Endothelial cell of umbilical vein (primary cell): ENCODE measurements around the gene CNTN2. TPM values are rescaled to one million over a fixed set of nuclear protein-coding genes. Genes with fewer than 3 reads are reported as not detected.

ENCODE experiments used
- BruUV-seq: library from RNA; stranded (reverse); fragments of 400-500 nt; replicated peaks from 2 replicates; lab custom pipeline; 2021; lab: Mats Ljungman, UMichigan
- CTCF ChIA-PET: fragments of 300-600, 350-600 bp; sonication (Branson Sonifier 250); formaldehyde crosslinking; loops from one replicate; lab custom pipeline; 2021; ENCODE audit warnings: antibody characterized with exemption, inconsistent platforms; lab: Charles Lee
- POLR2A ChIA-PET: fragments of 300-600, 350-600 bp; sonication (Branson Sonifier 250); formaldehyde crosslinking; loops from one replicate; lab custom pipeline; 2021; ENCODE audit warnings: antibody characterized with exemption, inconsistent platforms; lab: Charles Lee
- DNase-seq: peaks from one replicate; pipeline ENCODE4 v3.0.0-alpha.2; 2011; ENCODE audit warnings: low read depth, low spot score
- FAIRE-seq: peaks from 2 replicates; lab custom pipeline; 2011; peaks lifted over from hg19 to GRCh38; lab: Jason Lieb, UNC
- H2AFZ ChIP-seq: 2 replicates; pipeline ENCODE4 v1.6.0; 2012; ENCODE audit warnings: low read depth, low read length, control low read depth, inconsistent platforms
- H3K27ac ChIP-seq: 2 replicates; pipeline ENCODE4 v1.5.1; 2011; ENCODE audit warnings: low read depth, mild to moderate bottlenecking, control low read depth, low read length, moderate library complexity; ENCODE audit not compliant: insufficient read depth
- H3K27me3 ChIP-seq, 2 experiments: 2 replicates each; pipeline versions ENCODE4 v1.6.0 to v1.6.1; 2011; ENCODE audit warnings: low read length in 2 of 2, mixed read lengths in 1 of 2; ENCODE audit not compliant: control insufficient read depth in 2 of 2, insufficient read depth in 2 of 2
- H3K36me3 ChIP-seq, 2 experiments: 2 replicates in 1 of 2; 3 replicates in 1 of 2; pipeline ENCODE4 v1.5.1; 2011; ENCODE audit warnings: low read length in 2 of 2, mild to moderate bottlenecking in 1 of 2, moderate library complexity in 1 of 2; ENCODE audit not compliant: control insufficient read depth in 2 of 2, insufficient read depth in 2 of 2; ENCODE audit errors: extremely low read depth in 1 of 2
- H3K4me1 ChIP-seq: 3 replicates; pipeline ENCODE4 v1.5.1; 2011; ENCODE audit warnings: mild to moderate bottlenecking, low read length; ENCODE audit not compliant: control insufficient read depth, insufficient read depth; ENCODE audit errors: extremely low read depth
- H3K4me2 ChIP-seq: 2 replicates; pipeline ENCODE4 v1.6.1; 2011; ENCODE audit warnings: low read length, control low read depth, mixed read lengths; ENCODE audit not compliant: insufficient read depth
- H3K4me3 ChIP-seq, 3 experiments: fragments of 200-600 bp in 1 of 3; sonication (generic), shearing (Covaris generic) in 1 of 3; replicated peaks in 1 of 3; 2 replicates each; pipeline ENCODE4 v1.5.1; 2011 to 2016; ENCODE audit warnings: control low read depth in 3 of 3, low read length in 3 of 3, mild to moderate bottlenecking in 2 of 3, inconsistent platforms in 1 of 3, low read depth in 1 of 3, moderate library complexity in 1 of 3; ENCODE audit not compliant: insufficient read depth in 1 of 3
- H3K79me2 ChIP-seq: 2 replicates; pipeline ENCODE4 v1.6.0; 2012; ENCODE audit warnings: low read length, inconsistent platforms; ENCODE audit not compliant: control insufficient read depth, insufficient read depth
- H3K9ac ChIP-seq: replicated peaks from 2 replicates; pipeline ENCODE3; 2011; ENCODE audit warnings: low read length, control low read depth; ENCODE audit not compliant: insufficient read depth; ENCODE audit errors: extremely low read depth
- H3K9me1 ChIP-seq: replicated peaks from 3 replicates; pipeline ENCODE4 v1.6.0; 2011; ENCODE audit warnings: mild to moderate bottlenecking, low read length; ENCODE audit not compliant: control insufficient read depth, insufficient read depth; ENCODE audit errors: extremely low read depth
- H3K9me3 ChIP-seq: replicated peaks from 2 replicates; pipeline ENCODE4 v1.5.1; 2012; ENCODE audit warnings: low read length, inconsistent platforms; ENCODE audit not compliant: control insufficient read depth, insufficient read depth
- H4K20me1 ChIP-seq: replicated peaks from 2 replicates; pipeline ENCODE3; 2011; ENCODE audit warnings: mild to moderate bottlenecking, low read length; ENCODE audit not compliant: control insufficient read depth, insufficient read depth; ENCODE audit errors: extremely low read depth
- EZH2 ChIP-seq: IDR thresholded peaks from 2 replicates; pipeline ENCODE4 v1.6.1; 2012; ENCODE audit warnings: borderline replicate concordance, low read depth, mild to moderate bottlenecking, moderate library complexity, low read length, inconsistent platforms; ENCODE audit not compliant: severe bottlenecking
- FOS ChIP-seq: IDR thresholded peaks from 2 replicates; pipeline ENCODE4 v1.6.1; 2011; ENCODE audit warnings: mild to moderate bottlenecking, low read length, moderate library complexity, borderline replicate concordance; ENCODE audit not compliant: insufficient read depth
- GATA2 ChIP-seq: IDR thresholded peaks from 2 replicates; pipeline ENCODE4 v1.7.0; 2011; ENCODE audit warnings: low read depth, mild to moderate bottlenecking, moderate library complexity, mixed read lengths, low read length; ENCODE audit not compliant: insufficient read length, insufficient read depth
- JUN ChIP-seq: IDR thresholded peaks from 2 replicates; pipeline ENCODE4 v1.6.1; 2011; ENCODE audit warnings: borderline replicate concordance, low read depth; ENCODE audit not compliant: insufficient read length, insufficient read depth
- MYC ChIP-seq: IDR thresholded peaks from one replicate; pipeline ENCODE4 v1.6.1; 2011; ENCODE audit warnings: mild to moderate bottlenecking, low read depth, low read length
- POLR2A ChIP-seq: IDR thresholded peaks from 2 replicates; pipeline ENCODE4 v1.6.1; 2012; ENCODE audit warnings: low read depth, mild to moderate bottlenecking, control low read depth, low read length
- POLR2AphosphoS5 ChIP-seq: IDR thresholded peaks from 2 replicates; pipeline ENCODE4 v1.6.1; 2012; ENCODE audit warnings: low read depth, mild to moderate bottlenecking, control low read depth, low read length, moderate library complexity; ENCODE audit not compliant: insufficient read depth
- dilution Hi-C: fragments of 300-500 bp; cut with MboI; formaldehyde crosslinking; loops from one replicate; pipeline ENCODE4 v1.15.0; 2019; ENCODE audit warnings: low sequenced_read_pairs; ENCODE audit not compliant: extremely low pct_ligation_motif_present
- intact Hi-C: fragments of 100-400 bp; cut with micrococcal nuclease; formaldehyde crosslinking; loops from one replicate; pipeline ENCODE4 v1.10.0; 2022
- polyA plus RNA-seq, 4 experiments: library from polyadenylated mRNA; depleted of rRNA in 3 of 4; stranded (reverse) in 3 of 4; unstranded in 1 of 4; fragments of >200 nt; gene quantifications; 2 replicates each; pipeline versions ENCODE4 v1.2.1 to v1.2.3, GENCODE V29; 2011 to 2012; ENCODE audit warnings: missing spikeins in 1 of 4
- total RNA-seq: library from RNA; stranded (reverse); gene quantifications from 2 replicates; pipeline ENCODE4 v1.2.3, GENCODE V29; 2021
- TF ChIP-seq, protein P1 (sequence below), 2 donors: IDR thresholded peaks; 1 replicate in 1 of 2; 2 replicates in 1 of 2; pipeline ENCODE4 v1.5.1; 2011; ENCODE audit warnings: low read length in 2 of 2, mild to moderate bottlenecking in 2 of 2, moderate library complexity in 2 of 2, control low read depth in 1 of 2, inconsistent platforms in 1 of 2, low read depth in 1 of 2; ENCODE audit not compliant: insufficient read depth in 1 of 2; ENCODE audit errors: extremely low read depth in 1 of 2
- TF ChIP-seq, protein P2 (sequence below): IDR thresholded peaks from 2 replicates; pipeline ENCODE4 v1.6.1; 2011; ENCODE audit not compliant: insufficient read depth, insufficient read length

CNTN2 gene
- total and polyA plus RNA-seq, 2 donors (not counting 3 experiments of a cell fraction or from before 2014, with no cell fraction given) = not detected

DNA sequence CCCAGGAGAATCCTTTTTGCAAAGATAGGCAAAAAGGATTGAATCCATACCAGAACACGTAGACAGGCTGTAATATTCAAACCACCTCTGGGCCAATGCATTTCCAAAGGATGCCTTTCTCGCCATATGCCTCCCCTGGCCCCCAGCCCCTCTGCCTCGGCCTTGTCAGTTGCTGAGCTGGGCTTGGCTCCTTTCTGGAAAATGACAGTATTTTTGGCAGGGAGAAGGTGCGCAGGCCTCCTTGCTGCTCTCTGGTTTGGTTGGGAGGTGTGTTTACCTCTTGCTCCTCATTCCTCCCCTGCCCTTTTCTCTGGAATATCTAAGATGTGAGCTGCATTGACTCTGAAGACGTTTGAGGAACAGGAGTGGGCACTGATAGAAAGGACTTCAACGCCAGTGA is 26.0 kb upstream of the CNTN2 start:
- Histone ChIP-seq H3K27me3 (peaks cover 3 to 5% of the 10 kb centered on the region in 2 experiments), H3K79me2 (no peaks in the 10 kb centered on the region), H3K36me3 (no peaks in the 10 kb centered on the region), H3K4me3 (no peak overlapping the region), H3K9me1 (no peaks in the 10 kb centered on the region), H3K4me1 (no peaks in the 10 kb centered on the region), H4K20me1 (no peaks in the 10 kb centered on the region), H2AFZ (no peak overlapping the region), H3K9ac (no peak overlapping the region), H3K27ac (no peak overlapping the region), H3K4me2 (no peak overlapping the region), H3K9me3 (no peaks in the 10 kb centered on the region)
- dilution Hi-C loops = no loop called here
- intact Hi-C loops = no loop called here
- CTCF ChIA-PET = interaction anchor here (0.6 kb wide), 1 partner anchor 11 kb away, joined by 3 read pairs; no protein-coding TSS in a partner anchor
- DNase-seq (no peak), FAIRE-seq (no peak)
- POLR2A ChIA-PET = no interaction called here
- no TSS peak for BruUV-seq
- TF ChIP-seq, protein P1, sequence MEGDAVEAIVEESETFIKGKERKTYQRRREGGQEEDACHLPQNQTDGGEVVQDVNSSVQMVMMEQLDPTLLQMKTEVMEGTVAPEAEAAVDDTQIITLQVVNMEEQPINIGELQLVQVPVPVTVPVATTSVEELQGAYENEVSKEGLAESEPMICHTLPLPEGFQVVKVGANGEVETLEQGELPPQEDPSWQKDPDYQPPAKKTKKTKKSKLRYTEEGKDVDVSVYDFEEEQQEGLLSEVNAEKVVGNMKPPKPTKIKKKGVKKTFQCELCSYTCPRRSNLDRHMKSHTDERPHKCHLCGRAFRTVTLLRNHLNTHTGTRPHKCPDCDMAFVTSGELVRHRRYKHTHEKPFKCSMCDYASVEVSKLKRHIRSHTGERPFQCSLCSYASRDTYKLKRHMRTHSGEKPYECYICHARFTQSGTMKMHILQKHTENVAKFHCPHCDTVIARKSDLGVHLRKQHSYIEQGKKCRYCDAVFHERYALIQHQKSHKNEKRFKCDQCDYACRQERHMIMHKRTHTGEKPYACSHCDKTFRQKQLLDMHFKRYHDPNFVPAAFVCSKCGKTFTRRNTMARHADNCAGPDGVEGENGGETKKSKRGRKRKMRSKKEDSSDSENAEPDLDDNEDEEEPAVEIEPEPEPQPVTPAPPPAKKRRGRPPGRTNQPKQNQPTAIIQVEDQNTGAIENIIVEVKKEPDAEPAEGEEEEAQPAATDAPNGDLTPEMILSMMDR (IDR thresholded peaks at IDR 0.05; ENCODE audit: extremely low read depth in 1 of 2, insufficient read depth in 1 of 2, low read depth in 1 of 2, low read length in 2 of 2) = no peak
- TF ChIP-seq GATA2 (no peak), EZH2 (no peak), POLR2A (no peak), POLR2AphosphoS5 (no peak), MYC (no peak), FOS (no peak), JUN (no peak)
- TF ChIP-seq, protein P2, sequence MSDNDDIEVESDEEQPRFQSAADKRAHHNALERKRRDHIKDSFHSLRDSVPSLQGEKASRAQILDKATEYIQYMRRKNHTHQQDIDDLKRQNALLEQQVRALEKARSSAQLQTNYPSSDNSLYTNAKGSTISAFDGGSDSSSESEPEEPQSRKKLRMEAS = no peak
